ENCODE measurements around the gene ASCL2.

DNA sequence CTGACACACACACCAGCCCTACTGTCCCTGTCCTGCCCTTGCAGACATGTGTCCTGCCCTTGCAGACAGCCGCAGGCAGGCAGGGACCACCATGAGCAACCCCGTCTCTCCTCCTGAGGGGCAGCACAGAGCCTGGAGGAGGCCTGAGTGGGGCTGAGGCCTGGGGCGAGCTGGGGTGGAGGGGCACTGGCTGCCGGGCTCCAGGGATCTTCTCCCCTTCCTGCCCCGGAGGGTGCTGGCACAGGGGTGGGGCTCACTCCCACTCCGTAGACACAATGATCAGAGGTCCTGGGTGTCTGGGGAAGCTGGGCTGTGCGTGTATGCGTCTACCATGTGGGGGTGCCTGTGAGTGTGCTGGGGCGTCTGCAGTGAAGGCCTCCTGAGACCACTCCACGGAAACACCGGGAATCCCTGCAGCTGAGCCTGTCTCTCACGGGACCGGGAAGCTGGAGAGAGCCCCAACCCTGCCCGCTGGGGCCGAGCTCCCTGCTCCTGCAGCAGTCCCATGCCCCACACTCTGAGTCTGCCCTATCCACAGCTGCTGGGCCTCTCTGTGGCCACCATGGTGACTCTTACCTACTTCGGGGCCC lies 32.0 kb upstream of the ASCL2 start:
- TF ChIP-seq, protein P1, sequence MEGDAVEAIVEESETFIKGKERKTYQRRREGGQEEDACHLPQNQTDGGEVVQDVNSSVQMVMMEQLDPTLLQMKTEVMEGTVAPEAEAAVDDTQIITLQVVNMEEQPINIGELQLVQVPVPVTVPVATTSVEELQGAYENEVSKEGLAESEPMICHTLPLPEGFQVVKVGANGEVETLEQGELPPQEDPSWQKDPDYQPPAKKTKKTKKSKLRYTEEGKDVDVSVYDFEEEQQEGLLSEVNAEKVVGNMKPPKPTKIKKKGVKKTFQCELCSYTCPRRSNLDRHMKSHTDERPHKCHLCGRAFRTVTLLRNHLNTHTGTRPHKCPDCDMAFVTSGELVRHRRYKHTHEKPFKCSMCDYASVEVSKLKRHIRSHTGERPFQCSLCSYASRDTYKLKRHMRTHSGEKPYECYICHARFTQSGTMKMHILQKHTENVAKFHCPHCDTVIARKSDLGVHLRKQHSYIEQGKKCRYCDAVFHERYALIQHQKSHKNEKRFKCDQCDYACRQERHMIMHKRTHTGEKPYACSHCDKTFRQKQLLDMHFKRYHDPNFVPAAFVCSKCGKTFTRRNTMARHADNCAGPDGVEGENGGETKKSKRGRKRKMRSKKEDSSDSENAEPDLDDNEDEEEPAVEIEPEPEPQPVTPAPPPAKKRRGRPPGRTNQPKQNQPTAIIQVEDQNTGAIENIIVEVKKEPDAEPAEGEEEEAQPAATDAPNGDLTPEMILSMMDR (IDR thresholded peaks at IDR 0.05), result no peak
- TF ChIP-seq POLR2A (IDR thresholded peaks at IDR 0.05), result no peak
